Inferior parietal cortex (tissue), 1 donor: ENCODE measurements around the gene CDYL2.
A peak's percentile ranks its signal among the peaks of the same experiment; 100 is the strongest.
"Not testable (repeated sequence)": the region's sequence is repeated elsewhere in the genome, so short reads cannot be mapped to it uniquely, and the experiment has no call there.

Experiments
- DNase-seq: peaks from one replicate; pipeline ENCODE4 v3.0.0-alpha.2; 2016; ENCODE audit errors: extremely low spot score

CDYL2 gene

GRCh38 chr16:80804526-80805383, at the start of gene CDYL2:
CDYL2 (minus strand) TSS chr16:80804598; CDS start chr16:80804173, 425 bp downstream.
- no peak for DNase-seq

- no peak for DNase-seq
Measured at GRCh38 chr16:80852261-80852872, 48.0 kb upstream of the CDYL2 start.

GRCh38 chr16:80851831-80852230, 47.4 kb upstream of the CDYL2 start:
- no peak for DNase-seq

- DNase-seq, result no peak
Measured at GRCh38 chr16:80850757-80851156, 46.4 kb upstream of the CDYL2 start.

GRCh38 chr16:80848862-80849261, 44.5 kb upstream of the CDYL2 start:
- DNase-seq, result no peak

- no peak for DNase-seq
Measured at GRCh38 chr16:80846680-80847079, 42.3 kb upstream of the CDYL2 start.

- DNase-seq, result no peak
Measured at GRCh38 chr16:80846275-80846674, 41.9 kb upstream of the CDYL2 start.

GRCh38 chr16:80844395-80844794, 40.0 kb upstream of the CDYL2 start:
- DNase-seq, result no peak

- no peak for DNase-seq
Measured at GRCh38 chr16:80841231-80841630, 36.8 kb upstream of the CDYL2 start.

- no peak for DNase-seq
Measured at GRCh38 chr16:80837533-80838147, 33.2 kb upstream of the CDYL2 start.

GRCh38 chr16:80836846-80837245, 32.4 kb upstream of the CDYL2 start:
- DNase-seq, result no peak

GRCh38 chr16:80836202-80836601, 31.8 kb upstream of the CDYL2 start:
- no peak for DNase-seq

GRCh38 chr16:80831039-80831438, 26.6 kb upstream of the CDYL2 start:
- DNase-seq, result no peak

- no peak for DNase-seq
Measured at GRCh38 chr16:80828495-80828894, 24.1 kb upstream of the CDYL2 start.

- no peak for DNase-seq
Measured at GRCh38 chr16:80827007-80827406, 22.6 kb upstream of the CDYL2 start.

- no peak for DNase-seq
Measured at GRCh38 chr16:80825365-80825758, 21.0 kb upstream of the CDYL2 start.

GRCh38 chr16:80824623-80825364, 20.4 kb upstream of the CDYL2 start:
- DNase-seq, result no peak

GRCh38 chr16:80819988-80820387, 15.6 kb upstream of the CDYL2 start:
- no peak for DNase-seq

GRCh38 chr16:80816356-80816755, 12.0 kb upstream of the CDYL2 start:
- DNase-seq, result peak; percentile 16

GRCh38 chr16:80815278-80815677, 10.9 kb upstream of the CDYL2 start:
- not testable (repeated sequence) for DNase-seq

- no peak for DNase-seq
Measured at GRCh38 chr16:80812593-80812992, 8.2 kb upstream of the CDYL2 start.

GRCh38 chr16:80809366-80809765, 5.0 kb upstream of the CDYL2 start:
- DNase-seq, result no peak
